Caco-2 (cell line): ENCODE measurements around the gene DIS3L. TPM values are rescaled to one million over a fixed set of nuclear protein-coding genes. Genes with fewer than 3 reads are reported as not detected.

Source experiments
- BruUV-seq: library from RNA; stranded (reverse); fragments of 400-500 nt; replicated peaks from 2 replicates; lab custom pipeline; 2021; lab: Mats Ljungman, UMichigan
- CTCF ChIA-PET: fragments of 300-600 bp; sonication (Branson Sonifier 250); formaldehyde crosslinking; loops from one replicate; lab custom pipeline; 2022; ENCODE audit warnings: antibody characterized with exemption; lab: Charles Lee
- POLR2A ChIA-PET: fragments of 300-600 bp; sonication (Branson Sonifier 250); formaldehyde crosslinking; loops from one replicate; lab custom pipeline; 2022; ENCODE audit warnings: antibody characterized with exemption; lab: Charles Lee
- DNase-seq, 2 experiments: peaks; one replicate each; pipeline versions ENCODE4 v3.0.0 to v3.0.0-alpha.2; 2020 to 2022
- H3K27me3 ChIP-seq: replicated peaks from 2 replicates; pipeline ENCODE4 v1.6.0; 2011; ENCODE audit warnings: low read length; ENCODE audit not compliant: control insufficient read depth, insufficient read depth
- H3K36me3 ChIP-seq: 2 replicates; pipeline ENCODE4 v1.5.1; 2011; ENCODE audit warnings: low read length; ENCODE audit not compliant: control insufficient read depth, insufficient read depth
- H3K4me1 ChIP-seq: fragments of 250-450 bp; sonication (Bioruptor Pico); 2 replicates; pipeline ENCODE4 v1.5.1; 2020; ENCODE audit warnings: mild to moderate bottlenecking
- H3K4me3 ChIP-seq: 2 replicates; pipeline ENCODE4 v1.5.1; 2011; ENCODE audit warnings: low read depth, mild to moderate bottlenecking, control low read depth, low read length
- H3K9me3 ChIP-seq: fragments of 250-450 bp; sonication (Bioruptor Pico); 2 replicates; pipeline ENCODE4 v1.5.1; 2020; ENCODE audit warnings: mild to moderate bottlenecking, moderate library complexity
- H3K27ac Mint-ChIP-seq: one replicate; pipeline ENCODE4 v1.8.0; 2022; ENCODE audit warnings: mixed read lengths; ENCODE audit not compliant: unreplicated experiment
- H3K27me3 Mint-ChIP-seq: one replicate; pipeline ENCODE4 v1.8.0; 2022; ENCODE audit warnings: mixed read lengths; ENCODE audit not compliant: insufficient read depth, unreplicated experiment
- H3K36me3 Mint-ChIP-seq: one replicate; pipeline ENCODE4 v1.8.0; 2022; ENCODE audit warnings: mild to moderate bottlenecking, mixed read lengths; ENCODE audit not compliant: insufficient read depth, unreplicated experiment
- H3K4me1 Mint-ChIP-seq: one replicate; pipeline ENCODE4 v1.8.0; 2022; ENCODE audit warnings: low read depth, mixed read lengths; ENCODE audit not compliant: unreplicated experiment
- H3K4me3 Mint-ChIP-seq: one replicate; pipeline ENCODE4 v1.8.0; 2022; ENCODE audit warnings: mild to moderate bottlenecking, moderate library complexity, mixed read lengths; ENCODE audit not compliant: unreplicated experiment
- H3K9me3 Mint-ChIP-seq: one replicate; pipeline ENCODE4 v1.8.0; 2022; ENCODE audit warnings: mixed read lengths; ENCODE audit not compliant: unreplicated experiment
- intact Hi-C: fragments of 100-400 bp; cut with micrococcal nuclease; formaldehyde crosslinking; loops from one replicate; pipeline ENCODE4 v1.10.0; 2022; ENCODE audit not compliant: unreplicated experiment
- total RNA-seq: library from RNA; stranded (reverse); gene quantifications from 2 replicates; pipeline ENCODE4 v1.2.3, GENCODE V29; 2022
- TF ChIP-seq, protein P1 (sequence below), 2 experiments: fragments of 200-600 bp in 1 of 2; IDR thresholded peaks; 1 replicate in 1 of 2; 2 replicates in 1 of 2; pipeline versions ENCODE4 v1.5.1 to v1.8.0; 2011 to 2022; ENCODE audit warnings: antibody characterized with exemption in 1 of 2, control low read depth in 1 of 2, inconsistent platforms in 1 of 2, low read depth in 1 of 2, low read length in 1 of 2, mild to moderate bottlenecking in 1 of 2, moderate library complexity in 1 of 2; ENCODE audit not compliant: insufficient read depth in 1 of 2, severe bottlenecking in 1 of 2, unreplicated experiment in 1 of 2

DIS3L gene
- total RNA-seq, 1 experiment from 2014 or later: 25.3 TPM

GRCh38 chr15:66287461-66288057 is 5.8 kb upstream of the DIS3L start:
- Mint-ChIP-seq H3K27ac (no peak overlapping the region), H3K36me3 (peaks cover 5% of the 10 kb centered on the region), H3K27me3 (no peaks in the 10 kb centered on the region), H3K9me3 (no peaks in the 10 kb centered on the region), H3K4me3 (no peak overlapping the region), H3K4me1 (peaks cover 5% of the 10 kb centered on the region)
- ChIA-PET POLR2A (no interaction called here), CTCF (no interaction called here)
- TF ChIP-seq, protein P1, sequence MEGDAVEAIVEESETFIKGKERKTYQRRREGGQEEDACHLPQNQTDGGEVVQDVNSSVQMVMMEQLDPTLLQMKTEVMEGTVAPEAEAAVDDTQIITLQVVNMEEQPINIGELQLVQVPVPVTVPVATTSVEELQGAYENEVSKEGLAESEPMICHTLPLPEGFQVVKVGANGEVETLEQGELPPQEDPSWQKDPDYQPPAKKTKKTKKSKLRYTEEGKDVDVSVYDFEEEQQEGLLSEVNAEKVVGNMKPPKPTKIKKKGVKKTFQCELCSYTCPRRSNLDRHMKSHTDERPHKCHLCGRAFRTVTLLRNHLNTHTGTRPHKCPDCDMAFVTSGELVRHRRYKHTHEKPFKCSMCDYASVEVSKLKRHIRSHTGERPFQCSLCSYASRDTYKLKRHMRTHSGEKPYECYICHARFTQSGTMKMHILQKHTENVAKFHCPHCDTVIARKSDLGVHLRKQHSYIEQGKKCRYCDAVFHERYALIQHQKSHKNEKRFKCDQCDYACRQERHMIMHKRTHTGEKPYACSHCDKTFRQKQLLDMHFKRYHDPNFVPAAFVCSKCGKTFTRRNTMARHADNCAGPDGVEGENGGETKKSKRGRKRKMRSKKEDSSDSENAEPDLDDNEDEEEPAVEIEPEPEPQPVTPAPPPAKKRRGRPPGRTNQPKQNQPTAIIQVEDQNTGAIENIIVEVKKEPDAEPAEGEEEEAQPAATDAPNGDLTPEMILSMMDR (IDR thresholded peaks at IDR 0.05; ENCODE audit: insufficient read depth in 1 of 2, low read depth in 1 of 2, low read length in 1 of 2, severe bottlenecking in 1 of 2, unreplicated experiment in 1 of 2): peak in 1 of 2 experiments; percentile 39
- peak in 1 of 2 experiments; percentile 7 for DNase-seq
- intact Hi-C loops: loop anchor here (2.0 to 5.0 kb wide), 2 partner anchors 35 to 370 kb away; partner anchors contain the start of gene MEGF11
- no TSS peak for BruUV-seq
- H3K4me1 ChIP-seq: 0 out of 2 replicates have a peak, but pooled peaks cover 11% of the 10 kb centered on the region
- no peak overlapping the region for H3K4me3 ChIP-seq
- H3K27me3 ChIP-seq: no peaks in the 10 kb centered on the region
- no peaks in the 10 kb centered on the region for H3K36me3 ChIP-seq
- H3K9me3 ChIP-seq: no peaks in the 10 kb centered on the region

- Mint-ChIP-seq H3K4me1 (peaks cover 6% of the 10 kb centered on the region), H3K36me3 (peaks cover 6% of the 10 kb centered on the region), H3K4me3 (no peak overlapping the region), H3K27ac (no peak overlapping the region), H3K9me3 (no peaks in the 10 kb centered on the region), H3K27me3 (no peaks in the 10 kb centered on the region)
- no peak overlapping the region for H3K4me3 ChIP-seq
- no peaks in the 10 kb centered on the region for H3K9me3 ChIP-seq
- no peaks in the 10 kb centered on the region for H3K36me3 ChIP-seq
- ChIA-PET CTCF (interaction anchor here (0.6 to 0.7 kb wide), 2 partner anchors 99 to 207 kb away, joined by 4 to 7 read pairs; partner anchors contain the start of gene MAP2K1), POLR2A (no interaction called here)
- intact Hi-C loops: loop anchor here (5.0 kb wide), 1 partner anchor 371 kb away; no protein-coding TSS in a partner anchor
- no TSS peak for BruUV-seq
- DNase-seq: no peak
- 0 out of 2 replicates have a peak, but pooled peaks cover 11% of the 10 kb centered on the region for H3K4me1 ChIP-seq
- TF ChIP-seq, protein P1 (IDR thresholded peaks at IDR 0.05; ENCODE audit: insufficient read depth in 1 of 2, low read depth in 1 of 2, low read length in 1 of 2, severe bottlenecking in 1 of 2, unreplicated experiment in 1 of 2): no peak
- no peaks in the 10 kb centered on the region for H3K27me3 ChIP-seq
Measured at GRCh38 chr15:66288093-66288492, 5.3 kb upstream of the DIS3L start.

- Mint-ChIP-seq H3K27ac (no peak overlapping the region), H3K9me3 (no peaks in the 10 kb centered on the region), H3K4me3 (no peak overlapping the region), H3K27me3 (no peaks in the 10 kb centered on the region), H3K36me3 (peaks cover 6% of the 10 kb centered on the region), H3K4me1 (peaks cover 6% of the 10 kb centered on the region)
- Histone ChIP-seq H3K27me3 (no peaks in the 10 kb centered on the region), H3K9me3 (no peaks in the 10 kb centered on the region), H3K36me3 (no peaks in the 10 kb centered on the region), H3K4me3 (no peak overlapping the region), H3K4me1 (0 out of 2 replicates have a peak, but pooled peaks cover 11% of the 10 kb centered on the region)
- ChIA-PET CTCF (interaction anchor here (0.6 to 0.7 kb wide), 3 partner anchors 36 to 207 kb away, joined by 3 to 7 read pairs (median 4); partner anchors contain the start of gene MAP2K1), POLR2A (no interaction called here)
- TF ChIP-seq, protein P1 (IDR thresholded peaks at IDR 0.05; ENCODE audit: insufficient read depth in 1 of 2, low read depth in 1 of 2, low read length in 1 of 2, severe bottlenecking in 1 of 2, unreplicated experiment in 1 of 2): no peak
- no TSS peak for BruUV-seq
- no peak for DNase-seq
- intact Hi-C loops: loop anchor here (5.0 kb wide), 1 partner anchor 371 kb away; no protein-coding TSS in a partner anchor
Measured at GRCh38 chr15:66288551-66289185, 4.7 kb upstream of the DIS3L start.
